B cell (primary cell): Measurements from ENCODE around the gene G0S2. TPM values are rescaled to one million over a fixed set of nuclear protein-coding genes. Genes with fewer than 3 reads are reported as not detected.
A peak's percentile ranks its signal among the peaks of the same experiment; 100 is the strongest.

ENCODE experiments used
- ATAC-seq: fragments of 200-7000 bp; cut with Tn5 transposase; one replicate; pipeline ENCODE4 v1.10.0; 2021; ENCODE audit warnings: low read depth, mild to moderate bottlenecking, moderate number of reproducible peaks, moderate library complexity
- CTCF ChIA-PET: fragments of 350-600 bp; sonication (Branson Sonifier 250); formaldehyde crosslinking; loops from one replicate; lab custom pipeline; 2021; ENCODE audit warnings: antibody characterized with exemption, inconsistent platforms; lab: Charles Lee
- POLR2A ChIA-PET: fragments of 350-600 bp; sonication (Branson Sonifier 250); formaldehyde crosslinking; loops from one replicate; lab custom pipeline; 2021; ENCODE audit warnings: antibody characterized with exemption; lab: Charles Lee
- DNase-seq: peaks from one replicate; pipeline ENCODE4 v3.0.0; 2013
- H2AFZ ChIP-seq: 2 replicates; pipeline ENCODE4 v1.6.1; 2012; ENCODE audit warnings: mild to moderate bottlenecking, low read depth, low read length; ENCODE audit not compliant: insufficient read depth, poor library complexity, severe bottlenecking
- H3K27ac ChIP-seq, 2 donors: 1 replicate in 1 of 2; 2 replicates in 1 of 2; pipeline ENCODE4 v1.5.1; 2012 to 2013; ENCODE audit warnings: low read length in 2 of 2, mild to moderate bottlenecking in 2 of 2, moderate library complexity in 1 of 2
- H3K27me3 ChIP-seq, 4 experiments: fragments of 200-600 bp in 1 of 4; sonication (generic) in 1 of 4; replicated peaks in 1 of 4; 1 replicate in 2 of 4; 2 replicates in 2 of 4; pipeline versions ENCODE4 v1.6.1 to v1.7.0; 2013 to 2016; ENCODE audit warnings: low read length in 3 of 4, mild to moderate bottlenecking in 2 of 4, mixed read lengths in 1 of 4, moderate library complexity in 1 of 4; ENCODE audit not compliant: insufficient read depth in 4 of 4, control insufficient read depth in 3 of 4; ENCODE audit errors: control extremely low read depth in 1 of 4
- H3K36me3 ChIP-seq, 2 experiments: replicated peaks in 1 of 2; 1 replicate in 1 of 2; 2 replicates in 1 of 2; pipeline versions ENCODE4 v1.6.1 to v1.7.1; 2013; ENCODE audit warnings: low read length in 1 of 2; ENCODE audit not compliant: insufficient read depth in 2 of 2, control insufficient read depth in 1 of 2; ENCODE audit errors: control extremely low read depth in 1 of 2, extremely low read depth in 1 of 2
- H3K4me1 ChIP-seq, 2 donors: fragments of 200-600 bp in 1 of 2; sonication (generic) in 1 of 2; 1 replicate in 1 of 2; 2 replicates in 1 of 2; pipeline versions ENCODE4 v1.5.1 to v1.6.1; 2013 to 2017; ENCODE audit warnings: low read length in 2 of 2; ENCODE audit not compliant: control insufficient read depth in 2 of 2, insufficient read depth in 2 of 2
- H3K4me2 ChIP-seq: replicated peaks from 2 replicates; pipeline ENCODE3; 2012; ENCODE audit warnings: mild to moderate bottlenecking, low read depth, low read length; ENCODE audit not compliant: poor library complexity, severe bottlenecking
- H3K4me3 ChIP-seq, 5 experiments: fragments of 200-600 bp in 1 of 5; sonication (generic) in 1 of 5; 1 replicate in 3 of 5; 2 replicates in 2 of 5; pipeline versions ENCODE4 v1.5.1 to v1.7.0; 2011 to 2016; ENCODE audit warnings: low read length in 4 of 5, mild to moderate bottlenecking in 4 of 5, low read depth in 2 of 5, control low read depth in 1 of 5, moderate library complexity in 1 of 5; ENCODE audit not compliant: insufficient read depth in 1 of 5; ENCODE audit errors: control extremely low read depth in 1 of 5, extremely low read depth in 1 of 5
- H3K79me2 ChIP-seq: fragments of 200-600 bp; sonication (generic); one replicate; pipeline ENCODE4 v1.6.0; 2016; ENCODE audit warnings: low read length; ENCODE audit not compliant: control insufficient read depth, insufficient read depth
- H3K9ac ChIP-seq: fragments of 200-600 bp; sonication (generic); 2 replicates; pipeline ENCODE4 v1.6.1; 2017; ENCODE audit warnings: mild to moderate bottlenecking, low read length, moderate library complexity
- H3K9me3 ChIP-seq, 3 donors: one replicate each; pipeline versions ENCODE4 v1.6.1 to v1.7.1; 2013; ENCODE audit warnings: low read length in 2 of 3; ENCODE audit not compliant: control insufficient read depth in 2 of 3, insufficient read depth in 1 of 3; ENCODE audit errors: control extremely low read depth in 1 of 3
- H4K20me1 ChIP-seq: 2 replicates; pipeline ENCODE4 v1.6.0; 2012; ENCODE audit warnings: mild to moderate bottlenecking, low read length; ENCODE audit not compliant: insufficient read depth, control insufficient read depth, poor library complexity, severe bottlenecking
- H3K27ac Mint-ChIP-seq: one replicate; pipeline ENCODE4 v1.8.0; 2021; ENCODE audit warnings: mixed read lengths
- H3K27me3 Mint-ChIP-seq: one replicate; pipeline ENCODE4 v1.8.0; 2021; ENCODE audit warnings: mixed read lengths
- H3K4me1 Mint-ChIP-seq: one replicate; pipeline ENCODE4 v1.8.0; 2021; ENCODE audit warnings: mixed read lengths
- H3K4me3 Mint-ChIP-seq: one replicate; pipeline ENCODE4 v1.8.0; 2021; ENCODE audit warnings: mixed read lengths
- H3K9me3 Mint-ChIP-seq: one replicate; pipeline ENCODE4 v1.8.0; 2022; ENCODE audit warnings: mixed read lengths; ENCODE audit not compliant: insufficient read depth
- CTCF ChIP-seq: fragments of 200-600 bp; IDR thresholded peaks from one replicate; pipeline ENCODE4 v1.8.0; 2022; ENCODE audit warnings: antibody characterized with exemption, mild to moderate bottlenecking
- EZH2 ChIP-seq: IDR thresholded peaks from 2 replicates; pipeline ENCODE4 v1.6.1; 2012; ENCODE audit warnings: borderline replicate concordance, low read depth, mild to moderate bottlenecking, moderate library complexity, low read length; ENCODE audit not compliant: insufficient read depth, poor library complexity, severe bottlenecking
- WGBS: methylation state at CpG from one replicate; pipeline ENCODE4 v1.1.5; 2013; ENCODE audit warnings: missing lambda C conversion rate; ENCODE audit not compliant: insufficient coverage; 5-methylcytosine and 5-hydroxymethylcytosine counted together
- intact Hi-C: fragments of 100-400 bp; cut with micrococcal nuclease; formaldehyde crosslinking; loops from one replicate; pipeline ENCODE4 v1.10.0; 2022
- polyA plus RNA-seq: library from polyadenylated mRNA; depleted of rRNA; stranded (reverse); fragments of >200 nt; gene quantifications from 2 replicates; pipeline ENCODE4 v1.2.3, GENCODE V29; 2012
- total RNA-seq, 2 donors: library from RNA; stranded (reverse); fragments of 120-200 nt in 1 of 2; gene quantifications; 1 replicate in 1 of 2; 2 replicates in 1 of 2; pipeline versions ENCODE4 v1.2.3 to v1.2.4, GENCODE V29; 2013 to 2022

The G0S2 gene
- total and polyA plus RNA-seq, 2 donors (not counting 1 experiment from before 2014, with no cell fraction given) = 6.2 TPM; not detected in 1

DNA sequence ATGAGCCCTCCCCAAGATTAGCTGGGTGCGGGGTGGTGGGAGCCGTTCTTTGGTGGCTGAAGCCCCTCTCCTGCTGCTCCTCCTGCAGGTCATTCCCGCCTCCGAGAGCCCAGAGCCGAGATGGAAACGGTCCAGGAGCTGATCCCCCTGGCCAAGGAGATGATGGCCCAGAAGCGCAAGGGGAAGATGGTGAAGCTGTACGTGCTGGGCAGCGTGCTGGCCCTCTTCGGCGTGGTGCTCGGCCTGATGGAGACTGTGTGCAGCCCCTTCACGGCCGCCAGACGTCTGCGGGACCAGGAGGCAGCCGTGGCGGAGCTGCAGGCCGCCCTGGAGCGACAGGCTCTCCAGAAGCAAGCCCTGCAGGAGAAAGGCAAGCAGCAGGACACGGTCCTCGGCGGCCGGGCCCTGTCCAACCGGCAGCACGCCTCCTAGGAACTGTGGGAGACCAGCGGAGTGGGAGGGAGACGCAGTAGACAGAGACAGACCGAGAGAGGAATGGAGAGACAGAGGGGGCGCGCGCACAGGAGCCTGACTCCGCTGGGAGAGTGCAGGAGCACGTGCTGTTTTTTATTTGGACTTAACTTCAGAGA, 448 bp downstream of the G0S2 start:
- ATAC-seq (no peak), DNase-seq (peak; percentile 33)
- Histone ChIP-seq H3K79me2 (no peaks in the 10 kb centered on the region), H3K4me3 (peak overlapping the region; percentile 10 to 72 (median 38)), H2AFZ (peak overlapping the region; percentile 61), H3K4me1 (peaks cover 32 to 35% of the 10 kb centered on the region in 2 donors), H3K27ac (no peak overlapping the region), H3K9me3 (peaks cover 0 to 8% (median 0%) of the 10 kb centered on the region in 3 donors), H3K4me2 (peak overlapping the region; percentile 67), H3K36me3 (no peaks in the 10 kb centered on the region), H3K9ac (peak overlapping the region; percentile 58), H4K20me1 (no peaks in the 10 kb centered on the region), H3K27me3 (peaks cover 0 to 45% (median 24%) of the 10 kb centered on the region in 4 experiments)
- ChIA-PET POLR2A (no interaction called here), CTCF (no interaction called here)
- Mint-ChIP-seq H3K9me3 (no peaks in the 10 kb centered on the region), H3K27ac (no peak overlapping the region), H3K27me3 (peaks cover 50% of the 10 kb centered on the region), H3K4me3 (peak overlapping the region; percentile 75), H3K4me1 (peaks cover 33% of the 10 kb centered on the region)
- 3% methylated on average over 29 of the region's 34 CpGs for WGBS
- intact Hi-C loops = loop anchor here (10.0 kb wide), 1 partner anchor 79 kb away; the partner anchor contains the start of gene TRAF3IP3
- no peak for TF ChIP-seq CTCF
- no peak for TF ChIP-seq EZH2

- no peaks in the 10 kb centered on the region for H4K20me1 ChIP-seq
- 56% methylated on average over 3 of the region's 4 CpGs for WGBS
- intact Hi-C loops = loop anchor here (10.0 kb wide), 1 partner anchor 76 kb away; the partner anchor contains the start of gene TRAF3IP3
- H3K4me1 Mint-ChIP-seq = peaks cover 18% of the 10 kb centered on the region
- H3K27ac ChIP-seq = no peak overlapping the region
- H3K4me3 ChIP-seq = no peak overlapping the region
- no peak for ATAC-seq
- H3K4me2 ChIP-seq = no peak overlapping the region
- H2AFZ ChIP-seq = no peak overlapping the region
- H3K9me3 ChIP-seq = peaks cover 0 to 8% (median 0%) of the 10 kb centered on the region in 3 donors
- POLR2A ChIA-PET = no interaction called here
- no peak overlapping the region for H3K27ac Mint-ChIP-seq
- peaks cover 0 to 47% (median 38%) of the 10 kb centered on the region in 4 experiments for H3K27me3 ChIP-seq
- no peak overlapping the region for H3K9ac ChIP-seq
- H3K9me3 Mint-ChIP-seq = no peaks in the 10 kb centered on the region
- H3K4me3 Mint-ChIP-seq = no peak overlapping the region
- peaks cover 20 to 21% of the 10 kb centered on the region in 2 donors for H3K4me1 ChIP-seq
- H3K36me3 ChIP-seq = no peaks in the 10 kb centered on the region
- CTCF ChIA-PET = no interaction called here
- peaks cover 69% of the 10 kb centered on the region for H3K27me3 Mint-ChIP-seq
- DNase-seq = no peak
- H3K79me2 ChIP-seq = no peaks in the 10 kb centered on the region
- no peak for TF ChIP-seq CTCF
- TF ChIP-seq EZH2 = no peak
Measured at GRCh38 chr1:209678981-209679539, 3.8 kb downstream of the G0S2 start.
